DND-41 (cell line): Measurements from ENCODE around the gene NSMCE3.

Experiments used
- ATAC-seq: fragments of 200-7000 bp; cut with Tn5 transposase; 3 replicates; pipeline ENCODE4 v1.9.1; 2021; ENCODE audit warnings: low read depth; ENCODE audit not compliant: insufficient read depth
- DNase-seq: peaks from one replicate; pipeline ENCODE4 v3.0.0-alpha.2; 2020
- H2AFZ ChIP-seq: 2 replicates; pipeline ENCODE4 v1.6.0; 2012; ENCODE audit warnings: low read depth, low read length
- H3K27ac ChIP-seq: 2 replicates; pipeline ENCODE4 v1.5.1; 2012; ENCODE audit warnings: low read length, inconsistent platforms
- H3K27me3 ChIP-seq: fragments of 200-600 bp; sonication (generic); 2 replicates; pipeline ENCODE4 v1.6.0; 2012; ENCODE audit warnings: low read length, mild to moderate bottlenecking, inconsistent platforms; ENCODE audit not compliant: insufficient read depth, poor library complexity
- H3K36me3 ChIP-seq: 2 replicates; pipeline ENCODE4 v1.5.1; 2012; ENCODE audit warnings: low read length, inconsistent platforms; ENCODE audit not compliant: insufficient read depth
- H3K4me1 ChIP-seq: 2 replicates; pipeline ENCODE4 v1.5.1; 2012; ENCODE audit warnings: mild to moderate bottlenecking, low read length; ENCODE audit not compliant: insufficient read depth
- H3K4me2 ChIP-seq: 2 replicates; pipeline ENCODE4 v1.6.0; 2012; ENCODE audit warnings: mild to moderate bottlenecking, moderate library complexity, low read length, inconsistent platforms; ENCODE audit not compliant: insufficient read depth
- H3K4me3 ChIP-seq, 2 experiments: fragments of 200-600 bp in 1 of 2; shearing (Covaris generic) in 1 of 2; 2 replicates each; pipeline ENCODE4 v1.5.1; 2012 to 2016; ENCODE audit warnings: inconsistent platforms in 2 of 2, low read length in 2 of 2, mild to moderate bottlenecking in 2 of 2, low read depth in 1 of 2, moderate library complexity in 1 of 2
- H3K79me2 ChIP-seq: 2 replicates; pipeline ENCODE4 v1.6.0; 2012; ENCODE audit warnings: low read length, inconsistent platforms; ENCODE audit not compliant: insufficient read depth
- H3K9ac ChIP-seq: 2 replicates; pipeline ENCODE4 v1.6.0; 2012; ENCODE audit warnings: low read depth, mild to moderate bottlenecking, inconsistent platforms, low read length, moderate library complexity
- H3K9me3 ChIP-seq: 2 replicates; pipeline ENCODE4 v1.5.1; 2012; ENCODE audit warnings: low read length, moderate library complexity, mild to moderate bottlenecking, inconsistent platforms; ENCODE audit not compliant: insufficient read depth, severe bottlenecking
- H4K20me1 ChIP-seq: 2 replicates; pipeline ENCODE4 v1.6.0; 2012; ENCODE audit warnings: low read length; ENCODE audit not compliant: insufficient read depth
- CTCF ChIP-seq: IDR thresholded peaks from 2 replicates; pipeline ENCODE4 v1.5.1; 2012; ENCODE audit warnings: borderline replicate concordance, low read length, moderate library complexity, mild to moderate bottlenecking; ENCODE audit not compliant: poor library complexity, severe bottlenecking; ENCODE audit errors: extremely low read depth
- EZH2 ChIP-seq: IDR thresholded peaks from 3 replicates; pipeline ENCODE4 v1.6.1; 2012; ENCODE audit warnings: borderline replicate concordance, low read depth, mild to moderate bottlenecking, moderate library complexity, low read length, inconsistent platforms; ENCODE audit not compliant: severe bottlenecking

Gene NSMCE3

GRCh38 chr15:29263289-29263688, 6.3 kb downstream of the NSMCE3 start:
- Histone ChIP-seq H3K4me2 (no peak overlapping the region), H2AFZ (no peak overlapping the region), H3K4me1 (peaks cover 20% of the 10 kb centered on the region), H3K27ac (no peak overlapping the region), H3K9ac (no peak overlapping the region), H4K20me1 (no peaks in the 10 kb centered on the region; the same call in 1 of the 2 replicates), H3K79me2 (peaks cover 8% of the 10 kb centered on the region; the same call in 1 of the 2 replicates), H3K27me3 (no peaks in the 10 kb centered on the region), H3K36me3 (no peaks in the 10 kb centered on the region), H3K4me3 (no peak overlapping the region), H3K9me3 (no peaks in the 10 kb centered on the region)
- no peak for ATAC-seq
- DNase-seq = no peak
- TF ChIP-seq EZH2 (no peak), CTCF (no peak)

DNA sequence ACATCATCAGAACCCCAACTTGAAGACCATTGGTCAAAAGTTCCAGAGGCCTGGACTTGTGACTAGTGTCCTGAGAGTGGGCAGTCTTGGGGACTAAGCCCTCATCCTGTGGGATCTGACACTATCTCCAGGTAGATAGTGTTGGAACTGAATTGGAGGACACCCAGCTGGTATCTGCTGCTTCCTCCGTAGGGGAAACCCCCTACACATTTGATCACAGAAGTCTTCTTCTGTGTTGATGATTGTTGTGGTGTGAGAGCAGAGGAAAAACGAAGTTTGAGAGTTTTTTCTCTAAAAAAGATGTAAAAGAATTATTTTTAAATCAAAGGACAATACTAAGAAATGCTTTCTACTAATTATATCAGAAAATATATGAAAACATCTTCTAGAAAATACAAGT, 6.9 kb downstream of the NSMCE3 start:
- ATAC-seq = no peak

GRCh38 chr15:29260896-29261295, 8.7 kb downstream of the NSMCE3 start:
- Histone ChIP-seq H3K27ac (no peak overlapping the region), H2AFZ (no peak overlapping the region), H3K36me3 (no peaks in the 10 kb centered on the region), H3K9me3 (no peaks in the 10 kb centered on the region), H3K79me2 (no peaks in the 10 kb centered on the region), H3K4me2 (no peak overlapping the region), H3K9ac (no peak overlapping the region), H3K4me1 (no peaks in the 10 kb centered on the region), H3K27me3 (no peaks in the 10 kb centered on the region), H3K4me3 (no peak overlapping the region), H4K20me1 (no peaks in the 10 kb centered on the region)
- TF ChIP-seq CTCF (no peak), EZH2 (no peak)
- DNase-seq (no peak), ATAC-seq (no peak)

More for the DNA sequence above, 6.9 kb downstream of the NSMCE3 start:
- Histone ChIP-seq H3K9me3 (no peaks in the 10 kb centered on the region), H2AFZ (no peak overlapping the region), H3K4me1 (peaks cover 14% of the 10 kb centered on the region), H4K20me1 (no peaks in the 10 kb centered on the region), H3K9ac (no peak overlapping the region), H3K4me3 (no peak overlapping the region), H3K4me2 (no peak overlapping the region), H3K27me3 (no peaks in the 10 kb centered on the region), H3K79me2 (0 out of 2 replicates have a peak, but pooled peaks cover 4% of the 10 kb centered on the region), H3K36me3 (no peaks in the 10 kb centered on the region), H3K27ac (no peak overlapping the region)
- no peak for DNase-seq
- TF ChIP-seq EZH2 (no peak), CTCF (no peak)

GRCh38 chr15:29259233-29259632, 10.4 kb downstream of the NSMCE3 start:
- ATAC-seq (no peak), DNase-seq (no peak)
- no peaks in the 10 kb centered on the region for H3K79me2 ChIP-seq
- no peak overlapping the region for H3K4me3 ChIP-seq
- no peaks in the 10 kb centered on the region for H3K36me3 ChIP-seq
- no peak overlapping the region for H3K4me2 ChIP-seq
- H3K27ac ChIP-seq = no peak overlapping the region
- H3K9me3 ChIP-seq = no peaks in the 10 kb centered on the region
- no peak overlapping the region for H2AFZ ChIP-seq
- TF ChIP-seq EZH2 (no peak), CTCF (no peak)
- H3K9ac ChIP-seq = no peak overlapping the region
- H3K4me1 ChIP-seq = no peaks in the 10 kb centered on the region
- no peaks in the 10 kb centered on the region for H4K20me1 ChIP-seq
- H3K27me3 ChIP-seq = no peaks in the 10 kb centered on the region
